GM21825 (cell line): ENCODE measurements around the gene DHRS11.

ENCODE experiments used
- ATAC-seq: cut with Tn5 transposase; IDR thresholded peaks from one replicate; pipeline ENCODE4 v1.9.1; 2021; ENCODE audit warnings: mild to moderate bottlenecking, moderate library complexity; ENCODE audit not compliant: unreplicated experiment

The DHRS11 gene

GRCh38 chr17:36613155-36613554 is 21.5 kb downstream of the DHRS11 start:
- ATAC-seq = no peak

GRCh38 chr17:36614081-36614480 is 22.4 kb downstream of the DHRS11 start:
- ATAC-seq = no peak

- ATAC-seq = no peak
Measured at GRCh38 chr17:36614933-36615332, 23.3 kb downstream of the DHRS11 start.

- ATAC-seq = no peak
Measured at GRCh38 chr17:36616061-36617029, 24.7 kb downstream of the DHRS11 start.

- no peak for ATAC-seq
Measured at GRCh38 chr17:36617773-36618172, 26.1 kb downstream of the DHRS11 start.

GRCh38 chr17:36623281-36623680 is 31.6 kb downstream of the DHRS11 start:
- ATAC-seq = no peak

GRCh38 chr17:36625188-36625587 is 33.5 kb downstream of the DHRS11 start:
- ATAC-seq = no peak

GRCh38 chr17:36627101-36627500 is 35.4 kb downstream of the DHRS11 start:
- ATAC-seq = no peak

- no peak for ATAC-seq
Measured at GRCh38 chr17:36628576-36628975, 36.9 kb downstream of the DHRS11 start.

GRCh38 chr17:36629252-36629847 is 37.7 kb downstream of the DHRS11 start:
- no peak for ATAC-seq

- ATAC-seq = no peak
Measured at GRCh38 chr17:36629970-36630502, 38.4 kb downstream of the DHRS11 start.

- ATAC-seq = no peak
Measured at GRCh38 chr17:36631022-36631421, 39.3 kb downstream of the DHRS11 start.

GRCh38 chr17:36632916-36633771 is 41.5 kb downstream of the DHRS11 start:
- no peak for ATAC-seq

GRCh38 chr17:36640346-36640745 is 48.7 kb downstream of the DHRS11 start:
- ATAC-seq = no peak

- ATAC-seq = no peak
Measured at GRCh38 chr17:36640836-36641235, 49.2 kb downstream of the DHRS11 start.

- no peak for ATAC-seq
Measured at GRCh38 chr17:36641331-36641876, 49.7 kb downstream of the DHRS11 start.

GRCh38 chr17:36641877-36642845 is 50.5 kb downstream of the DHRS11 start:
- ATAC-seq = no peak

- ATAC-seq = no peak
Measured at GRCh38 chr17:36643086-36643685, 51.5 kb downstream of the DHRS11 start.

- no peak for ATAC-seq
Measured at GRCh38 chr17:36645422-36645821, 53.7 kb downstream of the DHRS11 start.
